GM12872 (cell line): ENCODE results near the gene AREL1.

Experiments used
- TF ChIP-seq, protein P1 (sequence below): IDR thresholded peaks from 3 replicates; pipeline ENCODE4 v1.5.1; 2011; ENCODE audit warnings: low read depth, mild to moderate bottlenecking, low read length, moderate library complexity; ENCODE audit not compliant: insufficient read depth

Gene AREL1

DNA sequence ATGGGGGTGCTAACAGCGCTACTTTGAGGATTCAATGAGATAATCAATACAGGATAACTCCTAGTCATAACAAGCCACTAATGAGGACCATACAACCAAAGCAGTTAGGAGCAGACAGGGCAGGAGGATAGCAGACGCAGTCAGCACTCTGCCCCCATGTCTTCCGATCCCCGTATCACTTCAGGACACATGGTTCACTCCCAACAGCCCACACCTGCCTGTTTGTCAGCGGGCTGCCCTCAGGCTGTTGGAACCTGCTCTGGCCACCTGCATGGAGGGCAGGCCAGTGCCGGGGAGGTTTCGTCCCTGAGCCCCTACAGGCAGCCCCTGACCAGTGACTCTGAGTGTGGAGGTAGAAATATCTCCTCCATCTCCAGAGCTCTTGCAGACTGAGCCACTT, 63.7 kb downstream of the AREL1 start:
- TF ChIP-seq, protein P1, sequence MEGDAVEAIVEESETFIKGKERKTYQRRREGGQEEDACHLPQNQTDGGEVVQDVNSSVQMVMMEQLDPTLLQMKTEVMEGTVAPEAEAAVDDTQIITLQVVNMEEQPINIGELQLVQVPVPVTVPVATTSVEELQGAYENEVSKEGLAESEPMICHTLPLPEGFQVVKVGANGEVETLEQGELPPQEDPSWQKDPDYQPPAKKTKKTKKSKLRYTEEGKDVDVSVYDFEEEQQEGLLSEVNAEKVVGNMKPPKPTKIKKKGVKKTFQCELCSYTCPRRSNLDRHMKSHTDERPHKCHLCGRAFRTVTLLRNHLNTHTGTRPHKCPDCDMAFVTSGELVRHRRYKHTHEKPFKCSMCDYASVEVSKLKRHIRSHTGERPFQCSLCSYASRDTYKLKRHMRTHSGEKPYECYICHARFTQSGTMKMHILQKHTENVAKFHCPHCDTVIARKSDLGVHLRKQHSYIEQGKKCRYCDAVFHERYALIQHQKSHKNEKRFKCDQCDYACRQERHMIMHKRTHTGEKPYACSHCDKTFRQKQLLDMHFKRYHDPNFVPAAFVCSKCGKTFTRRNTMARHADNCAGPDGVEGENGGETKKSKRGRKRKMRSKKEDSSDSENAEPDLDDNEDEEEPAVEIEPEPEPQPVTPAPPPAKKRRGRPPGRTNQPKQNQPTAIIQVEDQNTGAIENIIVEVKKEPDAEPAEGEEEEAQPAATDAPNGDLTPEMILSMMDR, result no peak

- TF ChIP-seq, protein P1, result no peak
Observed at GRCh38 chr14:74648601-74649000, 64.3 kb downstream of the AREL1 start.

DNA sequence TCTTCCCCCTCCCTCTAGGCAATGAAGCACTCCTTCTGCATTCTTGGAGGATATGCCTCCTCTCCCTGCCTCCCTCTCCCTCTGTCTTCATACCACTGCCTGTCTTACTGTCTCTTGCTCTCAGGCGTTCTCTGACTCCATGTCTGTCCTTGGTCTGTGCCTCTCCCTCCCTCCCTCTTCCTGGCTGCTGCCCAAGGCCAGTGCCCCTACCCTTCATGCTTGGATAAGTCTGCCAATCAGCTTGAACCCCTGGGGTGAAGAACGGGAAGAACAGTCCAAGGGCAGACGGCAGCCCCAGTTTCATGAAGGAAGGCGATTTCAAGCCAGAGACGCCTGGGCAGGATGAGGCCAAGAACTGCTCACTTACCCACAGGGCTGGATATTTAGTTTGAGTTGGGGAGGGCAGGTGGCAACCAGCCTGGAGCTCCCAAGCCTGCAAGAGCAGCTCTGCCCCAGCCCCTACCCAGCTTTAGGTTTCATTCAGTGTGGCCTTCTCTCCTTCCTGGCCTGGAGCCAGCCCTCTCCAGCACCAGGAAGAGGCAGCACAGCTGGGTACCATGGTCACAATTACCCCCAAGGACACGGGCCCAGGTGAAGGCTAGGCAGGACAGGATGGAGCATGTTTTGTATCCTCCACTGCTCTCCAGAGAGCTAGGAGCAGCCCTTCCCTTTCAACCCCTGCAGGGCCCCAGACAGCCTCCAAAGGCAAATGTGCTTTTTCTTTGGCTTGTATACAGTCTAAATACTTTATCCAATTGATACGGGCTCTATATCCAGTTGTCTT, 65.0 kb downstream of the AREL1 start:
- TF ChIP-seq, protein P1, result no peak

DNA sequence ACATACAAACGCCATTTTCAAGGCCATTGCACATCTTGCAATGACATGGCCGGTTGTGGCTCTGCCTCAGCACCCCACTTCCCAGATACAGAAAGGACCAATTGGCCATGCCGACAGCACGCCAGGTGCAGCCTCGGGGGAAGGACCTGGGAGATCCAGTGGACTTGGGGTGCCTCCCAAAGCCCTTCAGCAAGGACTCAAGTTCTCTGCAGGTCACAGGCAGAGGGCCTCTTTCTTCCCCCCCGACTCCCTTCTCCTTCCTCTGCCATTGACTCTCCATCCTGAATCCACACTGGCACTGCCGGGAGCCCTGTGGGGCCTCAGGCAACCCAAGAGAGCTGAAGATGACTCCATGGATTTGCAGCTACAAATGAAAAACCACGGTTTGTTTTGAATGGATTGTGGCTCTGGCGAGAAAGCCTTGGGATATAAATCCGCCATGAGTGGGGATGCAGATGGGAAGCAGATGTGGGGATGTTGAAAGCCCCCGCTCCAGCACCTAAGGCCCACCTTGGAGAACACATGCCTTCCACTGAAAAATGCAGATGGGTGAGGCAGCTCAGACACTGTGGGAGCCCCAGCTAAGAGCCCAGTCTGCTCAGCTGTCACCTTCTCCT, 65.7 kb downstream of the AREL1 start:
- TF ChIP-seq, protein P1, result no peak

GRCh38 chr14:74645756-74646470, 67.0 kb downstream of the AREL1 start:
- TF ChIP-seq, protein P1, result no peak

DNA sequence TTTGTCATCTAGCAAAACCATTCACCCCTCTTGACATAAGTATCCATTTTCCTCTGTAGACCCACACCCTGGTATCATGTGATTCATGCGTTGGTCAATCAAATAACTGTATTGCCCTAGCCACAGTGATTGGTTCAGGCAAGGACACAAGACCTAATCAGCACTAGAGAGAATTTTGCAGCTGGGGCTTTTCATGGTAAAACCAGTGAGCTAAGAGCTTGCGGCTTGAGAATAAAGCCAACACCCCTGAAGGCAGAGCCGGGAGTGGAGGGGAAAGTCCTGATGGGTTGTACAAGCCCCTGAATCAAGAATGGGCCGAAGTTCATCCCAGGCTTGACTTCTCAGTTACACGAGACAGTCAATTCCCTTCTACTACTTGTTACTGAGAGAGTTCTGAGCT, 67.6 kb downstream of the AREL1 start:
- TF ChIP-seq, protein P1, result no peak
